Measurements from ENCODE around the gene TTC27.
"Not testable (repeated sequence)": the region's sequence is repeated elsewhere in the genome, so short reads cannot be mapped to it uniquely, and the experiment has no call there.

TTC27 gene

DNA sequence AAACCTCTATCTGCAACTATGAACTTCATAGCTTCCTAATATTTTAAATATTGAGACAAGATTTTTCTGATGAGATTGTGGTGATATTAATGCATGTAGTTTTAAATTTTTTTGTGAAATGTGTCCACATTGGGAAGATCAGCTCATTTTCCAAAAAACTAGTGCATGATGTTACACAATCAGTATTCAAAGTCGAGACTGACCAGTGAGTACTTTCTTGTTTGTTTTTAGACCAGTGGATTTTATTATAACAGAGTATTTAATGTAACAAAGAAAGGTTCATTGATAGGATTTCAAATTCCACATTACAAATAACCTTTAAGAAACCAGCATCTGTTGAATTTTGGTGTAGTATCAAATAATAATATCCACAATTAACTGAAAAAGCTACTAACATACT, 99.3 kb downstream of the TTC27 start:
- Histone ChIP-seq H3K27ac (ENCODE audit: low read depth, low read length) (no peak overlapping the region), H3K4me3 (ENCODE audit: low read depth in 1 of 5, low read length in 5 of 5) (no peak overlapping the region), H3K4me1 (ENCODE audit: control insufficient read depth in 5 of 5, insufficient read depth in 5 of 5, low read length in 5 of 5) (no peaks in the 10 kb centered on the region), H3K9ac (ENCODE audit: low read length in 5 of 5) (no peak overlapping the region), H3K36me3 (ENCODE audit: control insufficient read depth in 5 of 5, insufficient read depth in 5 of 5, low read length in 5 of 5) (peaks cover 0 to 8% (median 4%) of the 10 kb centered on the region in 5 donors), H3K27me3 (ENCODE audit: control insufficient read depth in 5 of 5, insufficient read depth in 4 of 5, low read length in 5 of 5) (no peaks in the 10 kb centered on the region), H3K9me3 (ENCODE audit: control insufficient read depth in 5 of 5, low read length in 5 of 5) (no peaks in the 10 kb centered on the region)

DNA sequence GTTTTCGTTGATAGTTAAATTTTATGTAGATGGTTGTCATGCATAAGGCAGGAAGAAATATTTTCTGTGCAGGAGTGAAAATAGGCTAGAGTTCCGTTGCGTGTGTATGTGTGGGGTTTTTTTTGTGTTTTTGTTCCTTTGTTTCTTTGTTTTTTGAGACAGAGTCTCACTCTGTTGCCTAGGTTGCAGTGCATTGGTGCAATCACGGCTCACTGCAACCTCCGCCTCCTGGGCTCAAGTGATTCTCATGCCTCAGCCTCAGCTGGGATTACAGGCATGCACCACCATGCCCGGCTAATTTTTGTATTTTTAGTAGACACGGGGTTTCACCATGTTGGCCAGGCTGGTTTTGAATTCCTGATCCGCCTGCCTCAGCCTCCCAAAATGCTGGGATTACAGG, 103.1 kb downstream of the TTC27 start:
- H3K27me3 ChIP-seq (ENCODE audit: control insufficient read depth in 5 of 5, insufficient read depth in 4 of 5, low read length in 5 of 5); H3K27ac ChIP-seq (ENCODE audit: low read depth, low read length); H3K9ac ChIP-seq (ENCODE audit: low read length in 5 of 5); H3K9me3 ChIP-seq (ENCODE audit: control insufficient read depth in 5 of 5, low read length in 5 of 5); H3K4me1 ChIP-seq (ENCODE audit: control insufficient read depth in 5 of 5, insufficient read depth in 5 of 5, low read length in 5 of 5); H3K36me3 ChIP-seq (ENCODE audit: control insufficient read depth in 5 of 5, insufficient read depth in 5 of 5, low read length in 5 of 5); H3K4me3 ChIP-seq (ENCODE audit: low read depth in 1 of 5, low read length in 5 of 5): not testable (repeated sequence)

DNA sequence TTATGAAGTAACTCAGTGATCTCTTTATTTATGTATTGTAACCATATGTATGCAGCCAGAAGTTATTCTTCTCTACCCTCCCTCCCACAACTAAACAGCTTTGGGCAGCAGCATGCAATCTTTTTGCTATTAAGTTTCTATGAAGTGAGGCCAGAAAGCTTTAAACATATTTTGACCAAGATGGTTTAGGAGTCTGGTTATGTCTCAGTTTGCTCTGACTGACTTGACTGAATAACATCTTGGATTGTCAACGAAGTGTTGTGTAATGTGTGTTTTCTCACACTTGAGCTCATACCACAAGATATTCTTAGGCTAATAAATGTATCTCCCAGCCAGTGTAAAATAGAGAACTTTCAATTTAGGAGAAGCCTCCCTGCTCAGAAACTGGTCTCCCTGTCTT, 104.3 kb downstream of the TTC27 start:
- no peaks in the 10 kb centered on the region for H3K4me1 ChIP-seq (ENCODE audit: control insufficient read depth in 5 of 5, insufficient read depth in 5 of 5, low read length in 5 of 5)
- no peak overlapping the region for H3K9ac ChIP-seq (ENCODE audit: low read length in 5 of 5)
- peaks cover 0 to 6% (median 6%) of the 10 kb centered on the region in 5 donors for H3K36me3 ChIP-seq (ENCODE audit: control insufficient read depth in 5 of 5, insufficient read depth in 5 of 5, low read length in 5 of 5)
- no peak overlapping the region for H3K4me3 ChIP-seq (ENCODE audit: low read depth in 1 of 5, low read length in 5 of 5)
- no peaks in the 10 kb centered on the region for H3K27me3 ChIP-seq (ENCODE audit: control insufficient read depth in 5 of 5, insufficient read depth in 4 of 5, low read length in 5 of 5)
- H3K27ac ChIP-seq (ENCODE audit: low read depth, low read length): no peak overlapping the region
- no peaks in the 10 kb centered on the region for H3K9me3 ChIP-seq (ENCODE audit: control insufficient read depth in 5 of 5, low read length in 5 of 5)

DNA sequence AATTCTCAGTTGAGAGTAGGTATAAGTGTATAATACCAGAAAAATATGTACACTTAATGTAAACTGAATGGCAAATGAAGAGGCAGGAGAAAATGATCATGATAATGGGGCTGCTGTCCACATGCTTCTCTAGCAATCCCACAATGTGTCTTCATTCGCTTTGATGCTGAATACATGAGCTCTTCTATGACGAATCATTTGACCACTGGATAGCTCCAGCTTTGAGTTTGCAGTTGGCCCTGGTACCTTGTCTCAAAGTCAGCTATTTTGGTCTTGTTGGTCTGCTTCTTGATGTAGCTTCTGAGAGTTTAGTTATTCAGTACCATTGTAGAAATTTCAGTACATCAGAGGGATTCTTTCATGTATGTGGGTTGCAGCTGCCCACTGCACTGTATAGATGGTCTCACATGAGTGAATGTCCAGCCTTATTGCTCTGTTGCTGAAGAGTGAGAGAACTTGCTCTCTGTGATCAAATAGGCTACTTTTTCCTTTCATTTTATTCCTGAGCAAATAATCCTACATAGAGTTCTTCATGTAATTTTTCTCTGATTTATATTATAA, 105.1 kb downstream of the TTC27 start:
- H3K4me3 ChIP-seq (ENCODE audit: low read depth in 1 of 5, low read length in 5 of 5): no peak overlapping the region
- peaks cover 0 to 11% (median 7%) of the 10 kb centered on the region in 5 donors for H3K36me3 ChIP-seq (ENCODE audit: control insufficient read depth in 5 of 5, insufficient read depth in 5 of 5, low read length in 5 of 5)
- no peak overlapping the region for H3K27ac ChIP-seq (ENCODE audit: low read depth, low read length)
- no peaks in the 10 kb centered on the region for H3K9me3 ChIP-seq (ENCODE audit: control insufficient read depth in 5 of 5, low read length in 5 of 5)
- no peaks in the 10 kb centered on the region for H3K27me3 ChIP-seq (ENCODE audit: control insufficient read depth in 5 of 5, insufficient read depth in 4 of 5, low read length in 5 of 5)
- H3K4me1 ChIP-seq (ENCODE audit: control insufficient read depth in 5 of 5, insufficient read depth in 5 of 5, low read length in 5 of 5): no peaks in the 10 kb centered on the region
- no peak overlapping the region for H3K9ac ChIP-seq (ENCODE audit: low read length in 5 of 5)

DNA sequence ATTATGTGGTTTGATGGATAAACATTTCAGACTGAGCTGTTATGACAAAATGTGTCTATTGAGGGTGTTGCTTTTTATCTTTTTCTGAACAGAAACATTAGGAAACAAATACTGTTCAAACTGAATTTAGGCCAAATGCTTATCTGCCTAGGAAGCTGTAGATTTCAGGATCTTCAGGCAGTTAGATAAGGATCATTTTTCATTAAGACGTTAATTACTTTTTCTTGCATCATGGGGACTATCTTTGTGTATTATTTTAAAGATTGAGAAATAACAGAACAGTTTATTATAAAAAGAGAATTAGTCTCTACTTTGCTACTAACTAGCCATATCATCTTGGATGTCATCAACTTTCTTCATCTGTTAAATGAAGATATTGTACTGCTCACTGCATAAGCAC, 107.5 kb downstream of the TTC27 start:
- no peaks in the 10 kb centered on the region for H3K9me3 ChIP-seq (ENCODE audit: control insufficient read depth in 5 of 5, low read length in 5 of 5)
- H3K4me3 ChIP-seq (ENCODE audit: low read depth in 1 of 5, low read length in 5 of 5): no peak overlapping the region
- no peak overlapping the region for H3K9ac ChIP-seq (ENCODE audit: low read length in 5 of 5)
- peaks cover 0 to 11% (median 9%) of the 10 kb centered on the region in 5 donors for H3K36me3 ChIP-seq (ENCODE audit: control insufficient read depth in 5 of 5, insufficient read depth in 5 of 5, low read length in 5 of 5)
- H3K4me1 ChIP-seq (ENCODE audit: control insufficient read depth in 5 of 5, insufficient read depth in 5 of 5, low read length in 5 of 5): peaks cover 0 to 5% (median 0%) of the 10 kb centered on the region in 5 donors
- H3K27me3 ChIP-seq (ENCODE audit: control insufficient read depth in 5 of 5, insufficient read depth in 4 of 5, low read length in 5 of 5): no peaks in the 10 kb centered on the region
- H3K27ac ChIP-seq (ENCODE audit: low read depth, low read length): no peak overlapping the region

DNA sequence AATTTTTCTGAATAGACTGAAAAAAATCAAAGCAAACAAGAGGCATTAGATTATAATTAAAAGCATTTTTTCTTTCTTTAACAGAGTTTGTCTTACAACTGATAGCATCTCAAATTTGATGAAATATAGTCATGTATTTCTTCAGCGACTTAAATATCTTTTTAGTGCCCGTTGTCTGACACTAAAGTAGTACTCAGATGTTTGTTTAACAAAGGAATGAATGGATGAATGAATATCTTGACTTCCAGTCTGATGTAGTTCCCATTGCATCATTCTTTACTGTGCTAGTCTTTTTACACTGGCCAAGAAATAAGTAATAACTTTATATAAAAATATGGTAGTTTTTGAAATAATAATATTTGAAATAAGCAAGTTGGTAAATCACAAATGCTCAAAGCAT, 111.1 kb downstream of the TTC27 start:
- H3K27me3 ChIP-seq (ENCODE audit: control insufficient read depth in 5 of 5, insufficient read depth in 4 of 5, low read length in 5 of 5): no peaks in the 10 kb centered on the region

DNA sequence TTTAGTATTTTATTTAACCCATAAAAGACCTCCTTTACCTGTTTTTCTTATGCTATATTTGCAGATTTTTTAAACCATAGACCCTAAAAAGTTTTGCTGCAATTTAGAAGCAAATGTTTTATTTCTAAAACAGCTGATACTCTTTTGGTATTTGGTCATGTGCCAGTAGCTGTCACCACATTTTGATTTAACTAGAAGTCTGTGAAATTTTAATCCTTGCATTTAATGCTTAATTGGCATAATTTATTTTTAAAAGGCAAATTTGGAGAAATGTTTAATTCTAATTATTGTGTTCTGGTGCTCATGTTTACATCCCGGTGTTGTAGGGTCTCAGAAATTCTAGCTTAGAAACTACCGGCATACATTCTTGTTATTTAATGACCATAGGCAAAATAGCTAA, 111.8 kb downstream of the TTC27 start:
- peaks cover 0 to 21% (median 11%) of the 10 kb centered on the region in 5 donors for H3K36me3 ChIP-seq (ENCODE audit: control insufficient read depth in 5 of 5, insufficient read depth in 5 of 5, low read length in 5 of 5)
- H3K27ac ChIP-seq (ENCODE audit: low read depth, low read length): no peak overlapping the region
- no peaks in the 10 kb centered on the region for H3K27me3 ChIP-seq (ENCODE audit: control insufficient read depth in 5 of 5, insufficient read depth in 4 of 5, low read length in 5 of 5)
- no peak overlapping the region for H3K9ac ChIP-seq (ENCODE audit: low read length in 5 of 5)
- H3K4me1 ChIP-seq (ENCODE audit: control insufficient read depth in 5 of 5, insufficient read depth in 5 of 5, low read length in 5 of 5): peaks cover 0 to 5% (median 0%) of the 10 kb centered on the region in 5 donors
- no peak overlapping the region for H3K4me3 ChIP-seq (ENCODE audit: low read depth in 1 of 5, low read length in 5 of 5)
- H3K9me3 ChIP-seq (ENCODE audit: control insufficient read depth in 5 of 5, low read length in 5 of 5): no peaks in the 10 kb centered on the region

More for the DNA sequence above, 111.1 kb downstream of the TTC27 start:
- H3K36me3 ChIP-seq (ENCODE audit: control insufficient read depth in 5 of 5, insufficient read depth in 5 of 5, low read length in 5 of 5): peaks cover 0 to 21% (median 14%) of the 10 kb centered on the region in 5 donors
- no peak overlapping the region for H3K4me3 ChIP-seq (ENCODE audit: low read depth in 1 of 5, low read length in 5 of 5)
- H3K9me3 ChIP-seq (ENCODE audit: control insufficient read depth in 5 of 5, low read length in 5 of 5): no peaks in the 10 kb centered on the region
- peaks cover 0 to 5% (median 0%) of the 10 kb centered on the region in 5 donors for H3K4me1 ChIP-seq (ENCODE audit: control insufficient read depth in 5 of 5, insufficient read depth in 5 of 5, low read length in 5 of 5)
- H3K27ac ChIP-seq (ENCODE audit: low read depth, low read length): no peak overlapping the region
- H3K9ac ChIP-seq (ENCODE audit: low read length in 5 of 5): no peak overlapping the region

DNA sequence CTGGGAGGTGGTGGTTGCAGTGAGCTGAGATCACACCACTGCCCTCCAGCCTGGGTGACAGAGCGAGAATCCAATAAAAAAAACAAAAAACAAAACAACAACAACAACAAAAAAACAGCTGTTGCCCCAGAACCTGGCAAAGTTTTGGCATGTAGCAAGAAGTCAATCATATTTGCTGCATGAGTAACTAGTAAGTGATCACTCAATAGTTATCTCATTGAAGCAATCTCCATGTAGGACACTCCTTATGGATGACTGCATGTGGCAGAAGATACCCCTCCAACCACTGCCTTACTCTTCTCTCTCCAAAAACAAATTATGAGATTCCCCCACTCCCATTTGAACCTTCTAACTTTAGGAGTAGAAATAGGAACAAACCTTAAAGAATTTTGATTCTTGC, 113.7 kb downstream of the TTC27 start:
- peaks cover 0 to 15% (median 12%) of the 10 kb centered on the region in 5 donors for H3K4me1 ChIP-seq (ENCODE audit: control insufficient read depth in 5 of 5, insufficient read depth in 5 of 5, low read length in 5 of 5)
- no peaks in the 10 kb centered on the region for H3K27me3 ChIP-seq (ENCODE audit: control insufficient read depth in 5 of 5, insufficient read depth in 4 of 5, low read length in 5 of 5)
- H3K9ac ChIP-seq (ENCODE audit: low read length in 5 of 5): no peak overlapping the region
- H3K36me3 ChIP-seq (ENCODE audit: control insufficient read depth in 5 of 5, insufficient read depth in 5 of 5, low read length in 5 of 5): peaks cover 0 to 21% (median 11%) of the 10 kb centered on the region in 5 donors
- H3K4me3 ChIP-seq (ENCODE audit: low read depth in 1 of 5, low read length in 5 of 5): no peak overlapping the region
- no peaks in the 10 kb centered on the region for H3K9me3 ChIP-seq (ENCODE audit: control insufficient read depth in 5 of 5, low read length in 5 of 5)
- no peak overlapping the region for H3K27ac ChIP-seq (ENCODE audit: low read depth, low read length)

DNA sequence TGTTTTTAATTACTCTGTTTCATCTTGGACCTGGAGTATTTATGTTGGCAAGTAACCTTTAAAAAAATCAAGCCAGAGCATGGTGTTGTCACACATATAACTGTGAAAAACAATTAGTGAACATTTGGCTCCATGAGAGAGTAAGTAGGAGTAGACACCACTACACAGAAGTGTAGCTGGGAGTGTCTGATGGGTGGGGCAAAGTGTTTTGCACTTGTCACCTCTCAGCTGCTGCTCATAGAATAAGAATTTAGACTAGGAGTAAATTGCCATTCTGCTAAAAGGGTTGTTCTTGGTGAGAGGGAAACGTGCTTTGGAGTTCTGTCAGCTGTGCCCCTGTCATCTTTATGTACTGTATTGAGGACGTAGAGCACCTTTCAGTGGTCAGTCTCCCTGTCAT, 114.5 kb downstream of the TTC27 start:
- no peak overlapping the region for H3K4me3 ChIP-seq (ENCODE audit: low read depth in 1 of 5, low read length in 5 of 5)
- no peaks in the 10 kb centered on the region for H3K9me3 ChIP-seq (ENCODE audit: control insufficient read depth in 5 of 5, low read length in 5 of 5)
- no peaks in the 10 kb centered on the region for H3K27me3 ChIP-seq (ENCODE audit: control insufficient read depth in 5 of 5, insufficient read depth in 4 of 5, low read length in 5 of 5)
- H3K4me1 ChIP-seq (ENCODE audit: control insufficient read depth in 5 of 5, insufficient read depth in 5 of 5, low read length in 5 of 5): peaks cover 0 to 18% (median 13%) of the 10 kb centered on the region in 5 donors
- H3K36me3 ChIP-seq (ENCODE audit: control insufficient read depth in 5 of 5, insufficient read depth in 5 of 5, low read length in 5 of 5): peaks cover 0 to 17% (median 7%) of the 10 kb centered on the region in 5 donors
- no peak overlapping the region for H3K27ac ChIP-seq (ENCODE audit: low read depth, low read length)
- H3K9ac ChIP-seq (ENCODE audit: low read length in 5 of 5): no peak overlapping the region

DNA sequence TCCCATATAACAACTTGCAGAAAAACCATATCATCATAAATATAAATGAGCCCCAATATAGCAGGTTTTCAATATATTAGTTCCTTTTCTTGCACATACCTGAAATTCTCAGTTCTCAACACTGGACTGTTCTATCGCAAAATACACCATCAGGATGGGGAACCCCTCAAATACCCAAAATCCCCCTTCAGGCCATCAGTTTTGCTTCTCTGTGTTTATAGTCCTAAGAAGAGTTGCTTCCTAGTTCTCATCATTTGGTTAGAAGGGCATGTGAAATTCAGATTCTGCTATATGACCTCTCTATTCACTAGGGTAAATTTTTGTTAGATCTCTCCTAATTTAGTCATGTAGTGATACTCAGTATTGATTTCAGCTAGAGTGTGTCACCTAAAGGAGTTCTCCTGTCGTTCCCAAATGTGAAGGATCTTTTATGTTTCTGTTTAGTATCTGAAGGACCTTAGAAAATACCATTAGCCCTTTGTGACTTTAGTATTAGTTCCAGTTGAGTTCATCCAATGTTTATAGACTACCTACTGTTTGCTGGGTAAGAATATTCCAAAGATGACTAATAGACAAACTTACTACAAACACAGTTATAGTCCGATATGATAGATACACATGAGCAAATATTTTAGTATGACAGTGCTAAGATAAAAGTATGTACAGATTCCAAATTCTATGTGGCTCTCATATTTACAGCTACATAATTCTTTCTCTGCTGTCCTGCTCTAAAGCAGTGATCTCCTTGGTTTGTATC, 115.8 kb downstream of the TTC27 start:
- H3K36me3 ChIP-seq (ENCODE audit: control insufficient read depth in 5 of 5, insufficient read depth in 5 of 5, low read length in 5 of 5): peaks cover 0 to 14% (median 5%) of the 10 kb centered on the region in 5 donors
- H3K27me3 ChIP-seq (ENCODE audit: control insufficient read depth in 5 of 5, insufficient read depth in 4 of 5, low read length in 5 of 5): no peaks in the 10 kb centered on the region
- H3K9ac ChIP-seq (ENCODE audit: low read length in 5 of 5): no peak overlapping the region
- no peak overlapping the region for H3K4me3 ChIP-seq (ENCODE audit: low read depth in 1 of 5, low read length in 5 of 5)
- H3K9me3 ChIP-seq (ENCODE audit: control insufficient read depth in 5 of 5, low read length in 5 of 5): no peaks in the 10 kb centered on the region
- H3K27ac ChIP-seq (ENCODE audit: low read depth, low read length): no peak overlapping the region
- peaks cover 0 to 18% (median 13%) of the 10 kb centered on the region in 5 donors for H3K4me1 ChIP-seq (ENCODE audit: control insufficient read depth in 5 of 5, insufficient read depth in 5 of 5, low read length in 5 of 5)
